GM23248 (cell line): ENCODE results near the gene OR2L8. TPM values are rescaled to one million over a fixed set of nuclear protein-coding genes. Genes with fewer than 3 reads are reported as not detected.

Experiments used
- DNase-seq: peaks from one replicate; pipeline ENCODE4 v3.0.0-alpha.2; 2015
- H2AFZ ChIP-seq: fragments of 200-600 bp; sonication (generic); 2 replicates; pipeline ENCODE4 v1.6.1; 2016; ENCODE audit warnings: antibody characterized with exemption
- H3F3A ChIP-seq: fragments of 200-600 bp; sonication (generic); 2 replicates; pipeline ENCODE4 v1.6.1; 2016; ENCODE audit warnings: mild to moderate bottlenecking, antibody characterized with exemption, mixed run types; ENCODE audit not compliant: insufficient read depth
- H3K27ac ChIP-seq: fragments of 200-600 bp; sonication (generic); 2 replicates; pipeline ENCODE4 v1.5.1; 2016; ENCODE audit warnings: mild to moderate bottlenecking
- H3K27me3 ChIP-seq: fragments of 200-600 bp; sonication (generic); replicated peaks from 2 replicates; pipeline ENCODE4 v1.6.1; 2016; ENCODE audit warnings: mild to moderate bottlenecking; ENCODE audit not compliant: insufficient read depth
- H3K36me3 ChIP-seq: fragments of 200-600 bp; sonication (generic); 2 replicates; pipeline ENCODE4 v1.6.1; 2016; ENCODE audit warnings: low read depth, mild to moderate bottlenecking
- H3K4me1 ChIP-seq: fragments of 200-600 bp; sonication (generic); 2 replicates; pipeline ENCODE4 v1.6.1; 2016; ENCODE audit warnings: mild to moderate bottlenecking; ENCODE audit not compliant: insufficient read depth
- H3K4me2 ChIP-seq: fragments of 200-600 bp; sonication (generic); one replicate; pipeline ENCODE4 v1.6.1; 2016; ENCODE audit warnings: mild to moderate bottlenecking; ENCODE audit not compliant: unreplicated experiment
- H3K4me3 ChIP-seq: fragments of 200-600 bp; sonication (generic); 2 replicates; pipeline ENCODE4 v1.5.1; 2016; ENCODE audit warnings: mild to moderate bottlenecking
- H3K79me2 ChIP-seq: fragments of 200-600 bp; sonication (generic); 2 replicates; pipeline ENCODE4 v1.6.1; 2016; ENCODE audit warnings: mild to moderate bottlenecking; ENCODE audit not compliant: insufficient read depth
- H3K9ac ChIP-seq: fragments of 200-600 bp; sonication (generic); 2 replicates; pipeline ENCODE4 v1.6.1; 2016; ENCODE audit warnings: mild to moderate bottlenecking
- H3K9me2 ChIP-seq: fragments of 200-600 bp; sonication (generic); 2 replicates; pipeline ENCODE4 v1.6.1; 2016; ENCODE audit warnings: mixed run types, mild to moderate bottlenecking, moderate library complexity; ENCODE audit not compliant: insufficient read depth
- H3K9me3 ChIP-seq: fragments of 200-600 bp; sonication (generic); one replicate; pipeline ENCODE4 v1.6.1; 2017; ENCODE audit warnings: low read depth
- H4K20me1 ChIP-seq: fragments of 200-600 bp; sonication (generic); 2 replicates; pipeline ENCODE4 v1.6.0; 2016; ENCODE audit not compliant: insufficient read depth
- EZH2 ChIP-seq: fragments of 200-600 bp; sonication (generic); IDR thresholded peaks from 2 replicates; pipeline ENCODE4 v1.6.1; 2018; ENCODE audit warnings: antibody characterized with exemption, mild to moderate bottlenecking; ENCODE audit not compliant: insufficient read depth, poor library complexity, severe bottlenecking
- EZH2phosphoT487 ChIP-seq: fragments of 200-600 bp; sonication (generic); IDR thresholded peaks from 2 replicates; pipeline ENCODE4 v1.6.1; 2018; ENCODE audit warnings: antibody characterized with exemption, moderate library complexity, mild to moderate bottlenecking, low read depth; ENCODE audit not compliant: insufficient read depth
- WGBS, 2 experiments: methylation state at CpG; one replicate each; pipeline ENCODE4 v1.1.6; 2015 to 2017; ENCODE audit warnings: low lambda C conversion rate in 2 of 2, low coverage in 1 of 2; ENCODE audit errors: missing lambda C conversion rate in 2 of 2; 5-methylcytosine and 5-hydroxymethylcytosine counted together
- in situ Hi-C: fragments of 300-500 bp; cut with MboI; formaldehyde crosslinking; loops from 2 replicates; pipeline ENCODE4 v1.15.0; 2020
- polyA plus RNA-seq: library from polyadenylated mRNA; unstranded; fragments of >200 nt; fragmentation: Nextera tagmentation; extraction: Ambion mirVana; gene quantifications from 2 replicates; pipeline ENCODE4 v1.2.1, GENCODE V29; 2016
- total RNA-seq: library from RNA; depleted of rRNA; stranded (reverse); fragments of >200 nt; shearing (Covaris generic); gene quantifications from 2 replicates; pipeline ENCODE4 v1.2.3, GENCODE V29; 2014

The OR2L8 gene
- total and polyA plus RNA-seq, 2 experiments from 2014 or later = not detected

GRCh38 chr1:247919952-247920351, 28.7 kb upstream of the OR2L8 start, which contains the start of gene OR2T8:
Gene OR2T8, plus strand, starts transcription at chr1:247920252. Its CDS starts 766 bp downstream, at chr1:247921018.
- Histone ChIP-seq H3K4me1 (no peaks in the 10 kb centered on the region), H3K79me2 (no peaks in the 10 kb centered on the region), H3K27ac (no peak within 1 kb of the TSS), H3K9ac (no peak within 1 kb of the TSS), H3K4me3 (no peak within 1 kb of the TSS), H3K4me2 (no peak within 1 kb of the TSS), H3K9me3 (no peaks in the 10 kb centered on the region), H3K36me3 (no peaks in the 10 kb centered on the region), H3K9me2 (no peaks in the 10 kb centered on the region), H3F3A (no peaks in the 10 kb centered on the region), H3K27me3 (no peaks in the 10 kb centered on the region), H4K20me1 (no peaks in the 10 kb centered on the region), H2AFZ (no peak within 1 kb of the TSS)
- WGBS, 2 experiments = 36 to 49% methylated on average over 2 of the region's 2 CpGs
- TF ChIP-seq EZH2phosphoT487 (no peak), EZH2 (no peak)
- no peak for DNase-seq
- in situ Hi-C loops = no loop called here

- H3K27ac ChIP-seq = no peak overlapping the region
- DNase-seq = no peak
- H3K4me1 ChIP-seq = no peaks in the 10 kb centered on the region
- no peak overlapping the region for H2AFZ ChIP-seq
- no peak for TF ChIP-seq EZH2phosphoT487
- TF ChIP-seq EZH2 = no peak
- H3K9ac ChIP-seq = no peak overlapping the region
- H3K27me3 ChIP-seq = no peaks in the 10 kb centered on the region
- H3K79me2 ChIP-seq = no peaks in the 10 kb centered on the region
- H3K9me3 ChIP-seq = no peaks in the 10 kb centered on the region
- in situ Hi-C loops = no loop called here
- no peak overlapping the region for H3K4me3 ChIP-seq
- no peaks in the 10 kb centered on the region for H3F3A ChIP-seq
- H3K9me2 ChIP-seq = no peaks in the 10 kb centered on the region
- 0 to 10% methylated on average over 3 of the region's 3 CpGs for WGBS, 2 experiments
- H3K36me3 ChIP-seq = no peaks in the 10 kb centered on the region
- H4K20me1 ChIP-seq = no peaks in the 10 kb centered on the region
- H3K4me2 ChIP-seq = no peak overlapping the region
Observed at GRCh38 chr1:247923941-247924340, 24.7 kb upstream of the OR2L8 start.

GRCh38 chr1:247924868-247925267, 23.8 kb upstream of the OR2L8 start, which contains the start of gene OR2AJ1:
Gene OR2AJ1, plus strand, starts transcription at chr1:247924889. Its CDS starts 8,880 bp downstream, at chr1:247933769.
- Histone ChIP-seq H3K27ac (no peak within 1 kb of the TSS), H2AFZ (no peak within 1 kb of the TSS), H3K4me1 (no peaks in the 10 kb centered on the region), H3K36me3 (no peaks in the 10 kb centered on the region), H4K20me1 (no peaks in the 10 kb centered on the region), H3F3A (no peaks in the 10 kb centered on the region), H3K4me3 (no peak within 1 kb of the TSS), H3K9me2 (no peaks in the 10 kb centered on the region), H3K4me2 (no peak within 1 kb of the TSS), H3K27me3 (no peaks in the 10 kb centered on the region), H3K79me2 (no peaks in the 10 kb centered on the region), H3K9me3 (no peaks in the 10 kb centered on the region), H3K9ac (no peak within 1 kb of the TSS)
- TF ChIP-seq EZH2 = no peak
- no peak for TF ChIP-seq EZH2phosphoT487
- WGBS, 2 experiments = 49 to 58% methylated on average over 9 of the region's 9 CpGs
- no peak for DNase-seq
- in situ Hi-C loops = no loop called here

- H3K9me2 ChIP-seq = no peaks in the 10 kb centered on the region
- no peaks in the 10 kb centered on the region for H3K27me3 ChIP-seq
- DNase-seq = no peak
- no peaks in the 10 kb centered on the region for H4K20me1 ChIP-seq
- no peak for TF ChIP-seq EZH2phosphoT487
- TF ChIP-seq EZH2 = no peak
- in situ Hi-C loops = no loop called here
- H3K9ac ChIP-seq = no peak overlapping the region
- no peak overlapping the region for H3K4me2 ChIP-seq
- no peak overlapping the region for H2AFZ ChIP-seq
- no peaks in the 10 kb centered on the region for H3K79me2 ChIP-seq
- H3K36me3 ChIP-seq = no peaks in the 10 kb centered on the region
- no peak overlapping the region for H3K4me3 ChIP-seq
- 63 to 66% methylated on average over 8 of the region's 8 CpGs for WGBS, 2 experiments
- no peaks in the 10 kb centered on the region for H3K9me3 ChIP-seq
- no peak overlapping the region for H3K27ac ChIP-seq
- no peaks in the 10 kb centered on the region for H3K4me1 ChIP-seq
- no peaks in the 10 kb centered on the region for H3F3A ChIP-seq
Observed at GRCh38 chr1:247933989-247934388, 14.7 kb upstream of the OR2L8 start.

GRCh38 chr1:247935781-247936180, 12.9 kb upstream of the OR2L8 start:
- Histone ChIP-seq H3K9me2 (no peaks in the 10 kb centered on the region), H3K4me2 (no peak overlapping the region), H3K27ac (no peak overlapping the region), H3K79me2 (no peaks in the 10 kb centered on the region), H3K4me3 (no peak overlapping the region), H3K4me1 (no peaks in the 10 kb centered on the region), H3K9ac (no peak overlapping the region), H3K36me3 (no peaks in the 10 kb centered on the region), H3K27me3 (no peaks in the 10 kb centered on the region), H4K20me1 (no peaks in the 10 kb centered on the region), H3F3A (no peaks in the 10 kb centered on the region), H2AFZ (no peak overlapping the region), H3K9me3 (no peaks in the 10 kb centered on the region)
- in situ Hi-C loops = no loop called here
- TF ChIP-seq EZH2 = no peak
- no peak for TF ChIP-seq EZH2phosphoT487
- WGBS, 2 experiments = 53 to 67% methylated on average over 9 of the region's 9 CpGs
- DNase-seq = no peak
